OCI-LY3 (cell line): Measurements from ENCODE around the gene CDX1.
A peak's percentile ranks its signal among the peaks of the same experiment; 100 is the strongest.

Experiments used
- H2AFZ ChIP-seq: fragments of 200-600, 300-600 bp; shearing (Covaris generic); 2 replicates; pipeline ENCODE4 v1.6.0; 2014; ENCODE audit warnings: antibody characterized with exemption, low read depth, low read length
- H3K27ac ChIP-seq: fragments of 200-600, 300-600 bp; sonication (generic); 2 replicates; pipeline ENCODE4 v1.5.1; 2014; ENCODE audit warnings: mild to moderate bottlenecking, low read length, moderate library complexity, mixed read lengths
- H3K27me3 ChIP-seq: fragments of 200-600, 300-600 bp; sonication (generic); 2 replicates; pipeline ENCODE4 v1.6.1; 2014; ENCODE audit warnings: low read depth, low read length, mixed read lengths
- H3K36me3 ChIP-seq: fragments of 200-600, 300-600 bp; sonication (generic); replicated peaks from 2 replicates; pipeline ENCODE3; 2014; ENCODE audit warnings: low read depth, low read length, mixed read lengths
- H3K4me1 ChIP-seq: fragments of 300-600, 200-600 bp; sonication (generic); 2 replicates; pipeline ENCODE4 v1.6.1; 2014; ENCODE audit warnings: low read length, mixed read lengths
- H3K4me2 ChIP-seq: fragments of 200-600, 300-600 bp; sonication (generic); 2 replicates; pipeline ENCODE4 v1.6.1; 2014; ENCODE audit warnings: low read length, mixed read lengths
- H3K4me3 ChIP-seq: fragments of 300-600, 200-600 bp; sonication (generic); 2 replicates; pipeline ENCODE4 v1.5.1; 2014; ENCODE audit warnings: antibody characterized with exemption, mild to moderate bottlenecking, low read length, moderate library complexity
- H3K79me2 ChIP-seq: fragments of 300-600, 200-600 bp; shearing (Covaris generic); 2 replicates; pipeline ENCODE4 v1.6.1; 2014; ENCODE audit warnings: mild to moderate bottlenecking, low read length, mixed read lengths
- H3K9ac ChIP-seq: fragments of 300-600, 200-600 bp; shearing (Covaris generic); 2 replicates; pipeline ENCODE4 v1.6.0; 2014; ENCODE audit warnings: mild to moderate bottlenecking, low read length, moderate library complexity
- H3K9me3 ChIP-seq: fragments of 200-600, 300-600 bp; shearing (Covaris generic); 2 replicates; pipeline ENCODE4 v1.6.1; 2014; ENCODE audit warnings: low read length, mixed read lengths; ENCODE audit not compliant: insufficient read depth
- H4K20me1 ChIP-seq: fragments of 200-600, 300-600 bp; sonication (generic); 2 replicates; pipeline ENCODE4 v1.6.1; 2016; ENCODE audit warnings: low read length, mixed read lengths; ENCODE audit not compliant: insufficient read depth
- EZH2phosphoT487 ChIP-seq: fragments of 200-600 bp; shearing (Covaris generic); IDR thresholded peaks from 2 replicates; pipeline ENCODE4 v1.6.1; 2018; ENCODE audit warnings: antibody characterized with exemption, mixed run types, low read depth
- TF ChIP-seq, protein P1 (sequence below): fragments of 200-600, 300-600 bp; sonication (generic); IDR thresholded peaks from 2 replicates; pipeline ENCODE4 v1.5.1; 2014; ENCODE audit warnings: antibody characterized with exemption, low read length, low read depth

CDX1 gene

GRCh38 chr5:150175536-150175935 lies 9.0 kb downstream of the CDX1 start:
- Histone ChIP-seq H3K4me3 (no peak overlapping the region), H4K20me1 (no peaks in the 10 kb centered on the region), H3K9me3 (no peaks in the 10 kb centered on the region), H2AFZ (no peak overlapping the region), H3K27ac (no peak overlapping the region), H3K79me2 (no peaks in the 10 kb centered on the region), H3K36me3 (no peaks in the 10 kb centered on the region), H3K27me3 (no peaks in the 10 kb centered on the region), H3K9ac (no peak overlapping the region), H3K4me1 (peaks cover 9% of the 10 kb centered on the region; the same call in 1 of the 2 replicates), H3K4me2 (no peak overlapping the region)
- TF ChIP-seq, protein P1, sequence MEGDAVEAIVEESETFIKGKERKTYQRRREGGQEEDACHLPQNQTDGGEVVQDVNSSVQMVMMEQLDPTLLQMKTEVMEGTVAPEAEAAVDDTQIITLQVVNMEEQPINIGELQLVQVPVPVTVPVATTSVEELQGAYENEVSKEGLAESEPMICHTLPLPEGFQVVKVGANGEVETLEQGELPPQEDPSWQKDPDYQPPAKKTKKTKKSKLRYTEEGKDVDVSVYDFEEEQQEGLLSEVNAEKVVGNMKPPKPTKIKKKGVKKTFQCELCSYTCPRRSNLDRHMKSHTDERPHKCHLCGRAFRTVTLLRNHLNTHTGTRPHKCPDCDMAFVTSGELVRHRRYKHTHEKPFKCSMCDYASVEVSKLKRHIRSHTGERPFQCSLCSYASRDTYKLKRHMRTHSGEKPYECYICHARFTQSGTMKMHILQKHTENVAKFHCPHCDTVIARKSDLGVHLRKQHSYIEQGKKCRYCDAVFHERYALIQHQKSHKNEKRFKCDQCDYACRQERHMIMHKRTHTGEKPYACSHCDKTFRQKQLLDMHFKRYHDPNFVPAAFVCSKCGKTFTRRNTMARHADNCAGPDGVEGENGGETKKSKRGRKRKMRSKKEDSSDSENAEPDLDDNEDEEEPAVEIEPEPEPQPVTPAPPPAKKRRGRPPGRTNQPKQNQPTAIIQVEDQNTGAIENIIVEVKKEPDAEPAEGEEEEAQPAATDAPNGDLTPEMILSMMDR: peak; percentile 37
- no peak for TF ChIP-seq EZH2phosphoT487

GRCh38 chr5:150176745-150177477 lies 10.3 kb downstream of the CDX1 start:
- Histone ChIP-seq H3K36me3 (no peaks in the 10 kb centered on the region), H3K79me2 (no peaks in the 10 kb centered on the region), H3K9ac (no peak overlapping the region), H3K27ac (no peak overlapping the region), H3K9me3 (no peaks in the 10 kb centered on the region), H4K20me1 (no peaks in the 10 kb centered on the region), H3K27me3 (no peaks in the 10 kb centered on the region), H3K4me3 (no peak overlapping the region), H3K4me2 (no peak overlapping the region), H2AFZ (no peak overlapping the region), H3K4me1 (peaks cover 9% of the 10 kb centered on the region; the same call in 1 of the 2 replicates)
- no peak for TF ChIP-seq EZH2phosphoT487
- TF ChIP-seq, protein P1: no peak

GRCh38 chr5:150177721-150178120 lies 11.1 kb downstream of the CDX1 start:
- Histone ChIP-seq H3K9me3 (no peaks in the 10 kb centered on the region), H3K4me2 (no peak overlapping the region), H3K27ac (no peak overlapping the region), H3K4me3 (no peak overlapping the region), H3K79me2 (no peaks in the 10 kb centered on the region), H2AFZ (no peak overlapping the region), H3K9ac (no peak overlapping the region), H4K20me1 (no peaks in the 10 kb centered on the region), H3K36me3 (no peaks in the 10 kb centered on the region), H3K4me1 (peaks cover 9% of the 10 kb centered on the region; the same call in 1 of the 2 replicates), H3K27me3 (no peaks in the 10 kb centered on the region)
- TF ChIP-seq EZH2phosphoT487: no peak
- TF ChIP-seq, protein P1: no peak

GRCh38 chr5:150178262-150178661 lies 11.7 kb downstream of the CDX1 start:
- Histone ChIP-seq H3K27ac (no peak overlapping the region), H3K4me1 (peaks cover 9% of the 10 kb centered on the region; the same call in 1 of the 2 replicates), H4K20me1 (no peaks in the 10 kb centered on the region), H3K9me3 (no peaks in the 10 kb centered on the region), H3K4me2 (no peak overlapping the region), H3K27me3 (no peaks in the 10 kb centered on the region), H3K79me2 (no peaks in the 10 kb centered on the region), H3K4me3 (no peak overlapping the region), H3K36me3 (no peaks in the 10 kb centered on the region), H2AFZ (no peak overlapping the region), H3K9ac (no peak overlapping the region)
- TF ChIP-seq, protein P1: no peak
- no peak for TF ChIP-seq EZH2phosphoT487
